ENCODE results near the gene TAX1BP3. TPM values are rescaled to one million over a fixed set of nuclear protein-coding genes. Genes with fewer than 3 reads are reported as not detected.

The TAX1BP3 gene
- total RNA-seq, 1 experiment from 2014 or later: 127 TPM

DNA sequence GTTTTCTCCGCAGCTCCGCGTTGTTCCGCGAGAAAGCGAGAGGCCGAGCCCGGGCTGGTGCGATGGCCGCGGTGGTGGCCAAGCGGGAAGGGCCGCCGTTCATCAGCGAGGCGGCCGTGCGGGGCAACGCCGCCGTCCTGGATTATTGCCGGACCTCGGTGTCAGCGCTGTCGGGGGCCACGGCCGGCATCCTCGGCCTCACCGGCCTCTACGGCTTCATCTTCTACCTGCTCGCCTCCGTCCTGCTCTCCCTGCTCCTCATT lies 638 bp upstream of the TAX1BP3 start:
- H3K36me3 ChIP-seq: peaks cover 14% of the 10 kb centered on the region
- no peaks in the 10 kb centered on the region for H3K27me3 ChIP-seq
- no peak for DNase-seq
- no peaks in the 10 kb centered on the region for H3K9me3 ChIP-seq
- H3K4me3 ChIP-seq: peak overlapping the region; percentile 99

DNA sequence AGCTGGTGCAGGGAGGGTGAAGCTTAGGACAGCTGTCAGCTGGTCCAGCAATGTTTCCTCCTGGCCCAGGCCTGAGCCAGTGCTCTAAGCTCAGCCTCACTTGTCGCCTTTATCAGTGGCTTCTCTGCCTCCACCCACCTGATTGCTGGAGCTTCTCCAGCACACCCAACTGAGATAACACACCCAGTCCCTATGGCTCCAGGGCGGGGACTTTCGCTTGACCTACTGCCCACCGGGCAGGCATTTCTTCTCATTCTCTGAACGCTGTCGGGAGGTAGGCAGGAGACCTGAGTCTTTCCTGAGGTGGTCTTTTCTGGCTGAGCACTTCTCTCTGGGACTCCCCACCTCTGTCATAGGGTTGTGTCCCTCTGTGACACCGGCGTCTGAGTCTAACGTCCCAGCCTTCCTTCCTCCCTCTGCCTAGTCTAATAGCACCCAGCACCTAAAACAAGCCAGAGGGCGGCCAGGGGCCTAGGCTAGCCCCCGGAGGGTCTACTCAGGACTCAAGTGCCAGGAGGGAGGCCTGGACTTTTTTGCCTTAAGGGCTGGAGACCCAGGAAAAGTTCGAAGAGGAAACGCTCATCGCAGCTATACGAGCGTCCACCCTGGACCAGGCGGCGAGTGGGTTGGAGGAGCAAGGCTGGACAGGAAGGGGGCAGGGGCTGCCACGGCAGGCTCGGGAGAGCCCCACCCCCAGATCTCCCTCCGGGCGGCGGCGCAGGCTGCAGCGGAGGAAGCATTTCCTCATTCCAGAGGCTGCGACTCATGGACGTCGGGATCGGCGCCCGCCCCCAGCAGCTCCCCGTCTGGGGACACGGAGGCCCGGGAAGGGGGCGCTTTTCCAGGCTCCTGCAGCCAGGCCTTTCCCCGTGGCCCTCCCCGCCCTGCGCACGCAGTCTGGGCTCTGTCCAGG lies 756 bp downstream of the TAX1BP3 start:
- no peaks in the 10 kb centered on the region for H3K27me3 ChIP-seq
- peaks cover 14% of the 10 kb centered on the region for H3K36me3 ChIP-seq
- H3K4me3 ChIP-seq: peak overlapping the region; percentile 99
- peak; percentile 88 for DNase-seq
- H3K9me3 ChIP-seq: no peaks in the 10 kb centered on the region

DNA sequence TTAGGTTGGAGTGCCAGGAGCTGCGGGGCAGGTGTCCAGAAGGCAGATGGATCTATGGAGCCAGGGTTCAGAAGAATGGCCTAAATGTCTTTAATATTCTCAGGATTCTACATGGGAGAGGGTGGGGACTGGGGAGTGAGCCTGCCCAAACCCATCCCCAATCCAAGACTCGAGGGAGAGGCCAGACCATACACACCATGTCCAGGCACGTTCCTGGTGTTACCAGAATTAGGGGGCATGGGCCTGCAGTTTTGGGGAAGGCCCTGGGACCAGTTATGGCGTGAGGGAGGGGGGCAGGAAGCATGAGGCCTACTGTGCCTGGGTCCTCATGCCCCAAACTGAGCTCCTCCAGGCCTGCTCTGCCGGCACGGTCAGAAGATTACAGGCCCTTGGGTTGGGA lies 1.9 kb downstream of the TAX1BP3 start:
- no peak for DNase-seq
- Histone ChIP-seq H3K9me3 (no peaks in the 10 kb centered on the region), H3K36me3 (peaks cover 14% of the 10 kb centered on the region), H3K4me3 (no peak overlapping the region), H3K27me3 (no peaks in the 10 kb centered on the region)

GRCh38 chr17:3665834-3666233 lies 2.5 kb downstream of the TAX1BP3 start:
- Histone ChIP-seq H3K4me3 (no peak overlapping the region), H3K9me3 (no peaks in the 10 kb centered on the region), H3K36me3 (peaks cover 14% of the 10 kb centered on the region), H3K27me3 (no peaks in the 10 kb centered on the region)
- DNase-seq: no peak

DNA sequence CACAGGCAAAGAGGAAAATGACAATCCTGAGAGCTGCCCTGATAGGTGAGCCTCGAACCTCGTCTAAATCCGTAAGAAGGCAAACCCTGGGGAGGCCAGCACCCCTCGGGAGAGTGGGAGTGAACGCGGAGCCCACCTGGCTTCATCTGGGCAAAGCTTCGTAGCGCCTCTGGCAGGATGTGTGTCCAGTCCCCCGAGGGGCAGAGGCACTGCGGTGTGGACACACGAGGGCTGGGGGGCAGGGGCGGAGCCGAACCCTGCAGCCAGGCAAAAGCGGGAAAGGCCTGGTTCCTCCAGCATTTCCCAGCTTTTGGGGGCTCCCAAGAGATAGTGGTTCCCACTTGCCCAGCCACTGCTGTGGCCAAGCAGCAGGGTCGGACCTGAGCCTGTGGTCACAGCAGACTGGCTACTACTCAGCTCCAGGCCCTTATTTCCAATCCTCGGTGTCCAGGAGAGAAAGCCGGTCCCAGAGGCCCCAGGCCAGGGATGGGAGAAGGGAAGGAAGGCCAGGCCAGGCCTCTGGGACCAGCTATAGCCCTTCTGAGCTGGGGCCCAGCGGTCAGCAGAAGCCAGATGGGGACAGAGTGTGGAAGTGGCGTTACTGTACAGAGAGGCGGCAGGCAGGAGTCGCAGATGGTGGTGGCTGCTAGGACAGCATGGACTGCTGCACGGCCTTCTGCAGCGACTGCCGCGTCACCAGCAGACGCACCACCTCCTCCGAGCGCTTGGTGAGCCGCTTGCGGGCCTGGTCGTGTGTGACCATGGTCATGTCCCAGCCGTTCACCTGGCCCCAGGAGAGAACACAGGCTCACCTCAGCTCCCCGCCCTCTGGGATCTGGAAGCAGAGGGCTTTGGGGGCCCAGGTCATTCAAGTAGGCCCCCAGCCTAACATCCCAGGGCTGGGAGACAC lies 5.0 kb downstream of the TAX1BP3 start:
- peaks cover 7% of the 10 kb centered on the region for H3K36me3 ChIP-seq
- no peaks in the 10 kb centered on the region for H3K27me3 ChIP-seq
- no peaks in the 10 kb centered on the region for H3K9me3 ChIP-seq
- no peak overlapping the region for H3K4me3 ChIP-seq
- DNase-seq: no peak

DNA sequence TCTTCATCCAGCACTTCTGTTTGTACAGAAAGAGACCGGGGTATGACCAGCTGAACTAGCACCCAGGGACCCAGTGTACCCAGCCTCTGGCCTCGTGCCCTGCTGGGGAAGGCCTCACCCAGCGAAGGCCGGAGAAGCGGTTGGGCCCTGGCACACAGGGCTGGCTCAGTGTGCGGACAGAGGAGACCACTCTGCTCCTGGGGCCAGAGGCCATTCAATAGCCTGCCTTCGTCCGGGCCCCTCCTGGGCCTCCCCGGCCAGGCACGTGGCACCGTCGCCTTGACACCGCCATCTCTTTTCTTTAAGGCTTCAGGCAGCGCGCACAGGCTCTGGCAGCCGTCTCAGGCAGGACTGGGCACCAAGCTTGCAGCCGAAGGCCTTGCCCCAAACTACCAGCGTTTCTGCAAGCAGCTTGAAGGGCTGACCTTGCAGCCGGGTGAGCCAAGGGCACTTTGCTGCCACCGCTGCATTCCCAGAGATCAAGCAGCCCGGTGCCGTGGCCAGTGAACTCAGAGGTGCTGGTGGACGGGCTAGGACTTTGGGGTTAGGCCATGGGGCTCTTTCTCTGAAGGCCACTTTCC lies 8.0 kb downstream of the TAX1BP3 start:
- Histone ChIP-seq H3K36me3 (peaks cover 7% of the 10 kb centered on the region), H3K9me3 (no peaks in the 10 kb centered on the region), H3K27me3 (no peaks in the 10 kb centered on the region), H3K4me3 (no peak overlapping the region)
- DNase-seq: no peak

- Histone ChIP-seq H3K27me3 (no peaks in the 10 kb centered on the region), H3K36me3 (peaks cover 3% of the 10 kb centered on the region; the same call in 1 of the 2 replicates), H3K9me3 (no peaks in the 10 kb centered on the region), H3K4me3 (no peak overlapping the region)
- peak; percentile 87 for DNase-seq
These were observed 8.8 kb downstream of the TAX1BP3 start for GRCh38 chr17:3659541-3660111.

DNA sequence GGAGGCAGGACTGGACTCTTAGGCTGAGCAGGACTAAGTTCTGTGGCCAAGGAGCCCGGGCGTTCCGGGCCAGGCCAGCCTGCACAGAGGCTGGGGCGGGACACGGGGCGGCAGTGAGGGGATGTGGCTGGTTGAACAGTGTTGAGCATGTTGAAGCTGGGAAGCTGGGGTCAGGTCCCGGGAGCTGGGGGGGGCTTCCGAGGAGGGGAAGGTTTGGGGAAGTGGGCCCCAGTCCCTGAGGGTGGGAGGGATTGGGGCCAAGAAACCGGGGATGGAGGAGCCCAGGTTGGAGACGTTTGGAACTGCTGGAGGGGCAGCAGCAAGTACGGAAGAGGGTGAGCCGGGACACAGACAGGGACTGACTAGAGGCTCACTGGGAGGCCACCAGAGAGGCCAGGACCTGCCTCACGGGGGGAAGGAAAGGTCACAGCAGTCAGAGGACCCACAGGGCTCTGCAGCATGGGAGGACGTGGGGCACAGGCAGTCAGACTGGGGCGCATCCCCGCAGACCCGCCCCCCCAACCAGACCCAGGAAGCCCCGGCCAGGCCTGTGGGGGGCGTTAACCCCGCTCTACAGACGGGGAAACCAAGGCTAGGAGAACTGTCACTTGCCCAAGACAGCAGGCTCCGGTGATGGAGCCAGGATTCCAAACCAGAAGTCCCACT lies 9.5 kb downstream of the TAX1BP3 start:
- H3K9me3 ChIP-seq: no peaks in the 10 kb centered on the region
- no peak overlapping the region for H3K4me3 ChIP-seq
- no peaks in the 10 kb centered on the region for H3K27me3 ChIP-seq
- DNase-seq: no peak
- no peaks in the 10 kb centered on the region for H3K36me3 ChIP-seq

DNA sequence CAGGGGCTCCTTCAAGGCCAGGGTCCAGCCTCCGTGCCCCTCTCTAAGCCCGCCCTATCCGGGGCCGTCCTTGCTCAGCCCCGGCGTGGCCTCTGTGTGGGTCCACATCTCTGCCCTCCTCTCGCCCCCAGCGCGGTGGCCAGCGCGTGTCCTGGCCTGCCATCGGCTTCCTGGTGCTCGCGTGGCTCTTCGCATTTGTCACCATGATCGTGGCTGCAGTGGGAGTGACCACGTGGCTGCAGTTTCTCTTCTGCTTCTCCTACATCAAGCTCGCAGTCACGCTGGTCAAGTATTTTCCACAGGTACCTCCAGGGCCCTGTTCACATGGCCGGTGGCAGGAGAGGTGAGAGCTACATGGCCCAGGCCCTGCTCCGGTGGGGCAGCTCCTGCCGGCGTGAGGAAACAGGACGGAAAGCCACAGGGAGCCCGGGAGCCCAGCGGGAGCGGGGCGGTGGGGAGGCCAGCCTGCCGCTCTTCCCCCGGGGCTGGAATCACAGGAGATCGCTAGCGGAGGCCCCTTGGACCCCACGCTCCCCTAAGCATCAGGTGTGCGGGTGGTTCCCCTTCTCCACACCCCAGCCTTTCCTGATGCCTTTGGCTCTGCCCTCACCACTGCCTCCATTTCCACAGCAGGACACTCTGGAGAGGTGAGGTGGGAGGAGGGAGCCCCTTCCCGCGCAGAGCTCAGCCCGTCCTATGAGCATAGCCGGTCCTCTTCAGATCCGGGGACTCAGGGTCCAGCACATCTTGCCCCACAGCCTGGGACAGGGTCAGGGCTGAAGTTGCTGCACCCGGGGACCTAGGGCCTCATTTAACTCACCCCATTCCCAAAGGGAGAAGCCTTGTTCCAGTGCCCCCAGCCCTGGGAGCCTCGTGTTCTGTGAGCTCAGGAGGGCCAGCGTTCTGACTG lies 10.2 kb downstream of the TAX1BP3 start:
- Histone ChIP-seq H3K9me3 (no peaks in the 10 kb centered on the region), H3K36me3 (no peaks in the 10 kb centered on the region), H3K27me3 (no peaks in the 10 kb centered on the region), H3K4me3 (no peak overlapping the region)
- no peak for DNase-seq

GRCh38 chr17:3657588-3657869 lies 10.8 kb downstream of the TAX1BP3 start:
- H3K36me3 ChIP-seq: no peaks in the 10 kb centered on the region

GRCh38 chr17:3656755-3657587 lies 11.4 kb downstream of the TAX1BP3 start:
- DNase-seq: no peak
- no peaks in the 10 kb centered on the region for H3K9me3 ChIP-seq
- H3K27me3 ChIP-seq: no peaks in the 10 kb centered on the region
- H3K36me3 ChIP-seq: no peaks in the 10 kb centered on the region
- no peak overlapping the region for H3K4me3 ChIP-seq

More at GRCh38 chr17:3657588-3657869, 10.8 kb downstream of the TAX1BP3 start:
- Histone ChIP-seq H3K4me3 (no peak overlapping the region), H3K27me3 (no peaks in the 10 kb centered on the region), H3K9me3 (no peaks in the 10 kb centered on the region)
- no peak for DNase-seq

DNA sequence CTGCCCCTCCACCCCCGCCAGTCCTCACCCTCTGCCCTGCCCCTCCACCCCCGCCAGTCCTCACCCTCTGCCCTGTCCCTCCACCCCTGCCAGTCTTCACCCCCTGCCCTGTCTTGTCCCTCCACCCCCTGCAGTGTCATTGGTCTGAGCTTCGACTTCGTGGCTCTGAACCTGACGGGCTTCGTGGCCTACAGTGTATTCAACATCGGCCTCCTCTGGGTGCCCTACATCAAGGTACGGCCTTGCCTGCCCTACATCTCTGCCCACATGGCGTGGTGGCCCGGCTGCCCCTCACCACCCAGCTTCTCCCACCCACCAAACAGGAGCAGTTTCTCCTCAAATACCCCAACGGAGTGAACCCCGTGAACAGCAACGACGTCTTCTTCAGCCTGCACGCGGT lies 12.0 kb downstream of the TAX1BP3 start:
- Histone ChIP-seq H3K36me3 (no peaks in the 10 kb centered on the region), H3K4me3 (no peak overlapping the region), H3K9me3 (no peaks in the 10 kb centered on the region), H3K27me3 (no peaks in the 10 kb centered on the region)
- DNase-seq: no peak

DNA sequence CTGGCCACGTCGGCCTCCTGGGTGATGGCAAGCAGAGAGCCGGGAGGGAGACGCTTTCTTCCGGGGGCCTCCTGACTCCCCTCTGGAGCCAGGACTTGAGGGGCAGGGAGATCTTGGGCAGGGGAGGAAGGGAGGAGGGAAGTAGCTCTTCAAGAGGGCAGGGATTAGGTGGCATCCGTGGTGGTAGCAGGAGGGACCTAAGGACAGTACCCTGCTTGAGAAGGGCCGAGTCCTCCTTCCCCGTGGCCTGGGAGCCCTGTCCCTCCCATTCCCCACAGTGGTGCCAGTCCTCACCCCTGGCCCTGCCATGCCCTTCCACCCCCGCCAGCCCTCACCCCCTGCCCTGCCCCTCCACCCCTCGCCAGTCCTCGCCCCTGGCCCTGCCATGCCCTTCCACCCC lies 12.6 kb downstream of the TAX1BP3 start:
- Histone ChIP-seq H3K27me3 (no peaks in the 10 kb centered on the region), H3K4me3 (no peak overlapping the region), H3K36me3 (no peaks in the 10 kb centered on the region), H3K9me3 (no peaks in the 10 kb centered on the region)
- no peak for DNase-seq

DNA sequence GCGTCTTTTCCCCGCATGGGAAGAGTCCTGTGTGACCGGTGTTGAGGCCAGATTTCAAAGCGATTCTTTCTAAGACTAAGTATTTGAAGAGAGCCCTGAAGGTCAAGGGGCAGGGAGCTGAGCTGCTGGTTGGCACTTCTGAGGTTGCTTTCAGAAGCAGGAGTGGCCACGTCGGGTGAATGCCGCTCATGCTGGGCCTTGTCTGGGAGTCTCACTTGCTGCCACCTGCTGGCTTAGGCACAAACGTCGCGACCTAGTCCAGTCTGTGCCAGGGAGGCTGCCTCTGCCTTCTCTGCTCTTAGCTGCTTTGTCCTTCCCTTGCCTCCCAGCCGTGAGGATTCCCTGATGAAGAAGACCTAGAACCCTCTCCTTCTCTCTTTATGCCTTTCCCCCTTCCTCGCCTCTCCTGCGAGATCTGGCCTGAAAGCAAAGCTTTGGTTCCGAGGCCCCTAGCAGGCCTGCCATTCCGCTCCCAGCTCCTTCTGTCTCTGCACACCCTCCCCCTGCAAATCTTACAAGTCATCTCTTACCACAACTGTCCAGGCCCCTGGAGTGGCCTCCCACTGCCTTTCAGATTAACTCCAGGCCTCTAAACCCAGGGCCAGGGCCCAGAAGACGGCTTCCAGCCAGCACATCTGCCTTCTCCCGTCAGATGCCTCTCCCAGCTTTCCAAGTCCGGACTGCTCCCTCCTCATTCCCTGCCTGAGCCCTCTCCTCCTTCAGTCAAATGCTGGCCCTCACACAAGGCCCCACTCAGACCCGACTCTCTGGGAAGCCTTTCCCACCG lies 20.4 kb downstream of the TAX1BP3 start:
- no peaks in the 10 kb centered on the region for H3K36me3 ChIP-seq
- H3K9me3 ChIP-seq: no peaks in the 10 kb centered on the region
- no peaks in the 10 kb centered on the region for H3K27me3 ChIP-seq
- peak; percentile 24 for DNase-seq
- no peak overlapping the region for H3K4me3 ChIP-seq

Measured in MG63 (cell line).